Common myeloid progenitor, CD34-positive (primary cell): Measurements from ENCODE around the gene TMC2.

Experiments used
- CTCF ChIA-PET: fragments of 350-600 bp; sonication (Branson Sonifier 250); formaldehyde crosslinking; loops from one replicate; lab custom pipeline; 2021; ENCODE audit warnings: antibody characterized with exemption; lab: Charles Lee
- POLR2A ChIA-PET: fragments of 350-600 bp; sonication (Branson Sonifier 250); formaldehyde crosslinking; loops from one replicate; lab custom pipeline; 2021; ENCODE audit warnings: antibody characterized with exemption; lab: Charles Lee
- DNase-seq, 3 donors: peaks; one replicate each; pipeline versions ENCODE4 v3.0.0 to v3.0.0-alpha.2; 2013
- H3K27ac ChIP-seq, 2 experiments: 1 replicate in 1 of 2; 2 replicates in 1 of 2; pipeline ENCODE4 v1.7.0; 2013; ENCODE audit warnings: inconsistent platforms in 2 of 2, low read length in 2 of 2, mild to moderate bottlenecking in 2 of 2, low read depth in 1 of 2, moderate library complexity in 1 of 2; ENCODE audit not compliant: severe bottlenecking in 2 of 2, insufficient read depth in 1 of 2, poor library complexity in 1 of 2
- H3K27me3 ChIP-seq, 5 experiments: replicated peaks in 2 of 5; 1 replicate in 3 of 5; 2 replicates in 2 of 5; pipeline versions ENCODE4 v1.6.1 to v1.7.0; 2013; ENCODE audit warnings: low read length in 4 of 5, mild to moderate bottlenecking in 2 of 5, moderate library complexity in 2 of 5, inconsistent platforms in 1 of 5; ENCODE audit not compliant: insufficient read depth in 5 of 5, control insufficient read depth in 4 of 5
- H3K36me3 ChIP-seq, 4 experiments: 1 replicate in 2 of 4; 2 replicates in 2 of 4; pipeline versions ENCODE4 v1.6.1 to v1.7.0; 2013; ENCODE audit warnings: low read length in 3 of 4, control low read depth in 1 of 4, mild to moderate bottlenecking in 1 of 4; ENCODE audit not compliant: control insufficient read depth in 4 of 4, insufficient read depth in 4 of 4
- H3K4me1 ChIP-seq, 4 experiments: 1 replicate in 3 of 4; 2 replicates in 1 of 4; pipeline versions ENCODE4 v1.6.1 to v1.7.1; 2013; ENCODE audit warnings: low read length in 3 of 4, mild to moderate bottlenecking in 3 of 4, control low read depth in 1 of 4, inconsistent platforms in 1 of 4, moderate library complexity in 1 of 4; ENCODE audit not compliant: control insufficient read depth in 4 of 4, insufficient read depth in 4 of 4; ENCODE audit errors: control extremely low read depth in 1 of 4
- H3K4me3 ChIP-seq, 7 experiments: 1 replicate in 4 of 7; 2 replicates in 3 of 7; pipeline versions ENCODE4 v1.5.1 to v1.7.0; 2013; ENCODE audit warnings: mild to moderate bottlenecking in 7 of 7, low read length in 6 of 7, moderate library complexity in 6 of 7, inconsistent platforms in 2 of 7, low read depth in 2 of 7, control low read depth in 1 of 7; ENCODE audit not compliant: insufficient read depth in 4 of 7, control insufficient read depth in 1 of 7; ENCODE audit errors: extremely low read depth in 1 of 7
- H3K9me3 ChIP-seq, 5 experiments: 1 replicate in 4 of 5; 2 replicates in 1 of 5; pipeline versions ENCODE4 v1.6.1 to v1.7.1; 2013; ENCODE audit warnings: low read length in 4 of 5, mild to moderate bottlenecking in 2 of 5, inconsistent platforms in 1 of 5, low read depth in 1 of 5, moderate library complexity in 1 of 5; ENCODE audit not compliant: control insufficient read depth in 4 of 5, insufficient read depth in 2 of 5; ENCODE audit errors: control extremely low read depth in 1 of 5
- WGBS: methylation state at CpG from one replicate; pipeline ENCODE4 v1.1.5; 2013; ENCODE audit not compliant: insufficient coverage; 5-methylcytosine and 5-hydroxymethylcytosine counted together

Gene TMC2

DNA sequence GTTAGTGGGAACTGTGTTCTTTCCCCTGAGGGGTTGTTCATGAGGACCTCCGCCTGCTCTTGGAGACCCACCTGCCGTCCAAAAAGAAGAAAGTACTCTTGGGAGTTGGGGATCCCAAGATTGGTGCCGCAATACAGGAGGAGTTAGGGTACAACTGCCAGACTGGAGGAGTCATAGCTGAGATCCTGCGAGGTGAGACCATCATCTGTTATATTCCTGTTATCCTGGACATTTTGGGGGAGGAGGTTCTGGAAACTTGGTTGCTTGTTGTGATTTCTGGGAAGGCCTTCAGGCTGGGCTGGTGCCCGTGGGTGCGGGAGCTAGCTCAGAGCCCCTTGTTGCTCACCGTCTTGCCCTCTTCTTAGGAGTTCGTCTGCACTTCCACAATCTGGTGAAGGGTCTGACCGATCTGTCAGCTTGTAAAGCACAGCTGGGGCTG lies 118.0 kb downstream of the TMC2 start:
- no peaks in the 10 kb centered on the region for H3K27me3 ChIP-seq
- H3K27ac ChIP-seq, result peak overlapping the region; percentile 4 to 88
- peaks cover 22 to 62% (median 46%) of the 10 kb centered on the region in 4 experiments for H3K36me3 ChIP-seq
- H3K4me1 ChIP-seq, result peaks cover 10 to 35% (median 27%) of the 10 kb centered on the region in 4 experiments
- POLR2A ChIA-PET, result no interaction called here
- CTCF ChIA-PET, result interaction anchor here (1.3 to 1.4 kb wide), 3 partner anchors 11 to 22 kb away, joined by 3 to 5 read pairs (median 3); no protein-coding TSS in a partner anchor
- H3K9me3 ChIP-seq, result no peaks in the 10 kb centered on the region
- H3K4me3 ChIP-seq, result peak overlapping the region in 5 of 7 experiments; percentile 27 to 99 (median 96)
- no peak for DNase-seq
- 93% methylated on average over 7 of the region's 9 CpGs for WGBS

- no peak overlapping the region for H3K27ac ChIP-seq
- POLR2A ChIA-PET, result no interaction called here
Measured at GRCh38 chr20:2654831-2655230, 118.5 kb downstream of the TMC2 start.

GRCh38 chr20:2655331-2656116 lies 119.2 kb downstream of the TMC2 start:
- DNase-seq, result no peak
- peak overlapping the region in 1 of 7 experiments; percentile 96 for H3K4me3 ChIP-seq
- peaks cover 10 to 35% (median 27%) of the 10 kb centered on the region in 4 experiments for H3K4me1 ChIP-seq
- POLR2A ChIA-PET, result interaction anchor here (0.6 kb wide), 1 partner anchor 8 kb away, joined by 3 read pairs; the partner anchor contains the start of gene IDH3B
- 99% methylated on average over 15 of the region's 17 CpGs for WGBS
- H3K27me3 ChIP-seq, result no peaks in the 10 kb centered on the region
- H3K9me3 ChIP-seq, result no peaks in the 10 kb centered on the region
- H3K27ac ChIP-seq, result no peak overlapping the region
- H3K36me3 ChIP-seq, result peaks cover 26 to 73% (median 55%) of the 10 kb centered on the region in 4 experiments
- CTCF ChIA-PET, result interaction anchor here (0.8 to 1.4 kb wide), 2 partner anchors 21 to 32 kb away, joined by 3 read pairs; no protein-coding TSS in a partner anchor

More at GRCh38 chr20:2654831-2655230, 118.5 kb downstream of the TMC2 start:
- DNase-seq, result no peak
- no peaks in the 10 kb centered on the region for H3K27me3 ChIP-seq
- peak overlapping the region in 1 of 7 experiments; percentile 96 for H3K4me3 ChIP-seq
- CTCF ChIA-PET, result interaction anchor here (1.3 to 1.4 kb wide), 3 partner anchors 11 to 21 kb away, joined by 3 to 5 read pairs (median 3); no protein-coding TSS in a partner anchor
- peaks cover 22 to 66% (median 49%) of the 10 kb centered on the region in 4 experiments for H3K36me3 ChIP-seq
- peaks cover 10 to 35% (median 27%) of the 10 kb centered on the region in 4 experiments for H3K4me1 ChIP-seq
- WGBS, result 100% methylated on average over 3 of the region's 3 CpGs
- no peaks in the 10 kb centered on the region for H3K9me3 ChIP-seq

DNA sequence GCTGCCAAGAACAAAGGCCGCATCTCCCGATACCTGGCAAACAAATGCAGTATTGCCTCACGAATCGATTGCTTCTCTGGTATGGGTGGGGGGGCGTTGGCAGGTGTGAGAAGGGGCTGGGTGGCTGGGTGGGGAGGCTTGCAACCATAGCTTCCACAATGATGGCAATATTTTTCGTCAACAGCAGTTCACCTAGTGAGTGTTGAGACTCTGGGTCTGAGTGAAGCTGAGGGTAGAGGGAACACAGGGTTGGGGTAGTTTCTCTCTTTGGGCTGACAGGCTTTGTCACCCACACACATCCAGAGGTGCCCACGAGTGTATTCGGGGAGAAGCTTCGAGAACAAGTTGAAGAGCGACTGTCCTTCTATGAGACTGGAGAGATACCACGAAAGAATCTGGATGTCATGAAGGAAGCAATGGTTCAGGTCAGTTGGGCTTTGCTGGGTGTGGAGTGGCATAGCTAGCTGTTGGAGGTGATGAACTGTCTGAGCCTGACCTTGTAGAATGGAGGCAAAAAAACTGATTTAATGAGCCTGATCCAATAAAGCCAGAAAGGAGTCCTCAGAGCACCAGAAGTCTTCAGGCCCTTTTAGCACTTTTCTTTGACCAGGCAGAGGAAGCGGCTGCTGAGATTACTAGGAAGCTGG lies 120.2 kb downstream of the TMC2 start:
- Histone ChIP-seq H3K4me3 (no peak overlapping the region), H3K9me3 (no peaks in the 10 kb centered on the region), H3K27me3 (no peaks in the 10 kb centered on the region), H3K27ac (no peak overlapping the region), H3K36me3 (peaks cover 28 to 81% (median 63%) of the 10 kb centered on the region in 4 experiments), H3K4me1 (peaks cover 4 to 25% (median 20%) of the 10 kb centered on the region in 4 experiments)
- ChIA-PET CTCF (no interaction called here), POLR2A (no interaction called here)
- no peak for DNase-seq
- 96% methylated on average over 9 of the region's 12 CpGs for WGBS

DNA sequence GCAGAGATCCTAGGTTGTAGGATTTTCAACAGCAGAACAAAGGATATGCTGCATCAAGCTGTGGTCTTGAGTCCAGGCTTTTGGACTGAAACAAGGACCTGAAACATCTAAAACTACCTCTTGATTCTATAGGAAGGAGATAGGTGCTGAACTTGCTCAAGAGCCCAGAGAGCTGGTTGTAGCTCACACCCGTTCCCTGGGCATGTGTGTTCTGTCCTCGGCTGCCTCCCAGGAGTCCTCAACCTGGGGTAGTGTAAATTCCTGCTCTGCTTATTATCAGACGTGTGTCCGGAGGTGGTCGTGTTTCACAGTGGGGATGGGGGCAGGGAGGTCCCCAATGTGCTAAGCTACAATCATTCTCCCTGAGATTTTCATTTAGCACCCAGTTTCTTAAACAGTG lies 120.9 kb downstream of the TMC2 start:
- no peak for DNase-seq
- Histone ChIP-seq H3K27ac (no peak overlapping the region), H3K4me1 (peaks cover 4 to 23% (median 18%) of the 10 kb centered on the region in 4 experiments), H3K36me3 (peaks cover 28 to 88% (median 66%) of the 10 kb centered on the region in 4 experiments), H3K9me3 (no peaks in the 10 kb centered on the region), H3K27me3 (no peaks in the 10 kb centered on the region), H3K4me3 (no peak overlapping the region)
- ChIA-PET POLR2A (interaction anchor here (0.5 to 0.6 kb wide), 2 partner anchors 78 to 391 kb away, joined by 3 to 4 read pairs; no protein-coding TSS in a partner anchor), CTCF (no interaction called here)
- 100% methylated on average over 3 of the region's 5 CpGs for WGBS

GRCh38 chr20:2657674-2658073 lies 121.3 kb downstream of the TMC2 start:
- CTCF ChIA-PET, result no interaction called here
- 94% methylated on average over 3 of the region's 5 CpGs for WGBS

More at GRCh38 chr20:2657674-2658073, 121.3 kb downstream of the TMC2 start:
- Histone ChIP-seq H3K4me3 (no peak overlapping the region), H3K9me3 (no peaks in the 10 kb centered on the region), H3K27me3 (no peaks in the 10 kb centered on the region), H3K36me3 (peaks cover 28 to 89% (median 67%) of the 10 kb centered on the region in 4 experiments), H3K27ac (no peak overlapping the region), H3K4me1 (peaks cover 4 to 23% (median 17%) of the 10 kb centered on the region in 4 experiments)
- no peak for DNase-seq
- POLR2A ChIA-PET, result interaction anchor here (0.5 to 0.6 kb wide), 2 partner anchors 77 to 391 kb away, joined by 3 to 4 read pairs; no protein-coding TSS in a partner anchor
